Endodermal cell (in vitro differentiated cells): ENCODE measurements around the gene MX1. TPM values are rescaled to one million over a fixed set of nuclear protein-coding genes. Genes with fewer than 3 reads are reported as not detected.
"Not testable (repeated sequence)": the region's sequence is repeated elsewhere in the genome, so short reads cannot be mapped to it uniquely, and the experiment has no call there.

Experiments
- DNase-seq: peaks from one replicate; pipeline ENCODE4 v3.0.0-alpha.2; 2017
- H3K27ac ChIP-seq: 2 replicates; pipeline ENCODE4 v1.5.1; 2013; ENCODE audit warnings: mild to moderate bottlenecking, low read depth, low read length, moderate library complexity
- H3K27me3 ChIP-seq: 2 replicates; pipeline ENCODE4 v1.6.1; 2013; ENCODE audit warnings: mild to moderate bottlenecking, low read length, moderate library complexity; ENCODE audit not compliant: insufficient read depth, control insufficient read depth, poor library complexity, severe bottlenecking
- H3K36me3 ChIP-seq: 2 replicates; pipeline ENCODE4 v1.7.0; 2013; ENCODE audit warnings: mild to moderate bottlenecking, low read length, moderate library complexity; ENCODE audit not compliant: control insufficient read depth, insufficient read depth
- H3K4me1 ChIP-seq: one replicate; pipeline ENCODE4 v1.7.0; 2013; ENCODE audit warnings: low read length; ENCODE audit not compliant: control insufficient read depth, insufficient read depth
- H3K4me3 ChIP-seq: 2 replicates; pipeline ENCODE4 v1.5.1; 2013; ENCODE audit warnings: mild to moderate bottlenecking, low read length, moderate library complexity
- H3K9ac ChIP-seq: 2 replicates; pipeline ENCODE4 v1.6.1; 2013; ENCODE audit warnings: mild to moderate bottlenecking, low read length, moderate library complexity; ENCODE audit not compliant: poor library complexity, severe bottlenecking; ENCODE audit errors: extremely low read depth
- H3K9me3 ChIP-seq: 2 replicates; pipeline ENCODE4 v1.6.1; 2013; ENCODE audit warnings: mild to moderate bottlenecking, low read length, moderate library complexity; ENCODE audit not compliant: control insufficient read depth
- H3K27ac Mint-ChIP-seq: 2 replicates; pipeline ENCODE4 v1.8.0; 2020; ENCODE audit warnings: mixed read lengths
- H3K27me3 Mint-ChIP-seq: 2 replicates; pipeline ENCODE4 v1.8.0; 2021; ENCODE audit warnings: mild to moderate bottlenecking, mixed read lengths; ENCODE audit not compliant: insufficient read depth
- H3K36me3 Mint-ChIP-seq: 2 replicates; pipeline ENCODE4 v1.8.0; 2020; ENCODE audit warnings: low read depth, mixed read lengths
- H3K4me1 Mint-ChIP-seq: 2 replicates; pipeline ENCODE4 v1.8.0; 2020; ENCODE audit warnings: mixed read lengths
- H3K4me3 Mint-ChIP-seq: 2 replicates; pipeline ENCODE4 v1.8.0; 2020; ENCODE audit warnings: mild to moderate bottlenecking, moderate library complexity, mixed read lengths
- H3K9me3 Mint-ChIP-seq: 2 replicates; pipeline ENCODE4 v1.8.0; 2020; ENCODE audit warnings: mild to moderate bottlenecking, mixed read lengths
- WGBS, 2 experiments: methylation state at CpG; one replicate each; pipeline versions ENCODE4 v1.1.5 to v1.1.7; 2013; ENCODE audit warnings: missing lambda C conversion rate in 2 of 2, mixed read lengths in 1 of 2; ENCODE audit not compliant: insufficient coverage in 1 of 2, insufficient read length in 1 of 2; 5-methylcytosine and 5-hydroxymethylcytosine counted together
- total RNA-seq, 2 donors: library from RNA; stranded (reverse); fragmentation: NEBNext Ultra II Directional in 1 of 2; extraction: Animal tissue kit (Norgen Biotek cat#: 25700) in 1 of 2; gene quantifications; 2 replicates in 1 of 2; 3 replicates in 1 of 2; pipeline ENCODE4 v1.2.1, GENCODE V29; 2021
- TF ChIP-seq, protein P1 (sequence below): fragments of 200-600 bp; sonication (generic); conservative IDR thresholded peaks from 2 replicates; pipeline ENCODE4 v1.5.0; 2021; ENCODE audit warnings: antibody characterized with exemption, mild to moderate bottlenecking

MX1 gene
- total RNA-seq, 2 donors from 2014 or later: 0.42 to 0.84 TPM

GRCh38 chr21:41418956-41419680 is 6.9 kb upstream of the MX1 start:
- H3K4me3 ChIP-seq: no peak overlapping the region
- TF ChIP-seq, protein P1, sequence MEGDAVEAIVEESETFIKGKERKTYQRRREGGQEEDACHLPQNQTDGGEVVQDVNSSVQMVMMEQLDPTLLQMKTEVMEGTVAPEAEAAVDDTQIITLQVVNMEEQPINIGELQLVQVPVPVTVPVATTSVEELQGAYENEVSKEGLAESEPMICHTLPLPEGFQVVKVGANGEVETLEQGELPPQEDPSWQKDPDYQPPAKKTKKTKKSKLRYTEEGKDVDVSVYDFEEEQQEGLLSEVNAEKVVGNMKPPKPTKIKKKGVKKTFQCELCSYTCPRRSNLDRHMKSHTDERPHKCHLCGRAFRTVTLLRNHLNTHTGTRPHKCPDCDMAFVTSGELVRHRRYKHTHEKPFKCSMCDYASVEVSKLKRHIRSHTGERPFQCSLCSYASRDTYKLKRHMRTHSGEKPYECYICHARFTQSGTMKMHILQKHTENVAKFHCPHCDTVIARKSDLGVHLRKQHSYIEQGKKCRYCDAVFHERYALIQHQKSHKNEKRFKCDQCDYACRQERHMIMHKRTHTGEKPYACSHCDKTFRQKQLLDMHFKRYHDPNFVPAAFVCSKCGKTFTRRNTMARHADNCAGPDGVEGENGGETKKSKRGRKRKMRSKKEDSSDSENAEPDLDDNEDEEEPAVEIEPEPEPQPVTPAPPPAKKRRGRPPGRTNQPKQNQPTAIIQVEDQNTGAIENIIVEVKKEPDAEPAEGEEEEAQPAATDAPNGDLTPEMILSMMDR: no peak
- H3K9me3 Mint-ChIP-seq: peaks cover 3% of the 10 kb centered on the region
- no peaks in the 10 kb centered on the region for H3K9me3 ChIP-seq
- peaks cover 4% of the 10 kb centered on the region for H3K4me1 ChIP-seq
- H3K27ac Mint-ChIP-seq: no peak overlapping the region
- no peaks in the 10 kb centered on the region for H3K36me3 Mint-ChIP-seq
- no peak overlapping the region for H3K9ac ChIP-seq
- no peaks in the 10 kb centered on the region for H3K36me3 ChIP-seq
- DNase-seq: peak; percentile 54
- 91 to 94% methylated on average over 10 to 11 of the region's 11 CpGs for WGBS, 2 experiments
- H3K27me3 ChIP-seq: peaks cover 16% of the 10 kb centered on the region
- peak overlapping the region; percentile 59 for H3K4me3 Mint-ChIP-seq
- H3K4me1 Mint-ChIP-seq: peaks cover 11% of the 10 kb centered on the region
- H3K27ac ChIP-seq: no peak overlapping the region
- peaks cover 22% of the 10 kb centered on the region for H3K27me3 Mint-ChIP-seq

DNA sequence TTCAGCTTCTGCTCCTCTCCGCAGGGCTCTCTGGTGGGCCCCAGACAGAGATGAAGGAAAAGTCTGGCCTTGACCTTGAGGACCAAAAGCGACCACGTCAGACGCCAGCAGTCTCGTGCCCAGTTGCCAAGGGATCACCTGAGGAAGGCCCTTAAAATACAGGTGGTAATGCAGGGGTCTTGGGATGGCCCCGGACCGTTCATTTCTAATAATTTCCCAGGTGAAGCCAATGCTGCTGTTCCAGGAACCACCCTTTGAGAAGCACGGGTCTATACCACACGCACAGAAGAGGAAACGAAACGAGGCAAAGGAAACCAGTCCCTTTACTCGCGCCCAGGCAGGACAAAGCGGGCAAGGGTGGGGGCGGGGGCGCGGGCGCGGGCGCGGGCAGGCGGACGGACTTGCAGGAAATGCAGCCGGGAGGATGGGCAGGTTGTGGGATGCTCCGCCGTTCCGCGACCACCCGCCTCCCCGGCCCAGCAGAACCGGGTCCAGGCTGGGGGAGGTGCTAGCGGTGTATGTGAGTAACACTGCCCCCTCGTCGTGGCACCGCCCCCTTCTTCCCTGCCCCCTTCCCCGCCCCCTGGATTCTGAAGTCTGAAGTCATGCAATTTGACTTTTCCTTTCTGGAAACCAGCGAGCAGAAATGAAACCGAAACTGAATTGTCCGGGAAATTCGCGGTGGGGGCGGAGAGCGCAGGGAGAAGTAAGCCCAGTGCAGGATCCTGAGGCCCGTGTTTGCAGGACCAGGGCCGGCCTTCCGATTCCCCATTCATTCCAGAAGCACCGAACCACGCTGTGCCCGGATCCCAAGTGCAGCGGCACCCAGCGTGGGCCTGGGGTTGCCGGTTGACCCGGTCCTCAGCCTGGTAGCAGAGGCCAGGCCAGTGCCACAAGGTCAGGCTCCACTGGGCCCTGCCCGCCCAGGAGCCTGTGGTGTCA is 5.8 kb upstream of the MX1 start:
- no peaks in the 10 kb centered on the region for H3K36me3 ChIP-seq
- peaks cover 11% of the 10 kb centered on the region for H3K4me1 Mint-ChIP-seq
- no peak overlapping the region for H3K27ac ChIP-seq
- H3K4me3 ChIP-seq: peak overlapping the region; percentile 74
- peaks cover 31% of the 10 kb centered on the region for H3K27me3 Mint-ChIP-seq
- H3K36me3 Mint-ChIP-seq: no peaks in the 10 kb centered on the region
- no peak overlapping the region for H3K9ac ChIP-seq
- no peaks in the 10 kb centered on the region for H3K9me3 ChIP-seq
- peak overlapping the region; percentile 59 for H3K4me3 Mint-ChIP-seq
- H3K9me3 Mint-ChIP-seq: peaks cover 3% of the 10 kb centered on the region
- peak; percentile 89 for DNase-seq
- 16 to 48% methylated on average over 10 to 54 of the region's 54 CpGs for WGBS, 2 experiments
- TF ChIP-seq, protein P1: no peak
- peaks cover 23% of the 10 kb centered on the region for H3K27me3 ChIP-seq
- peaks cover 4% of the 10 kb centered on the region for H3K4me1 ChIP-seq
- peak overlapping the region; percentile 44 for H3K27ac Mint-ChIP-seq

DNA sequence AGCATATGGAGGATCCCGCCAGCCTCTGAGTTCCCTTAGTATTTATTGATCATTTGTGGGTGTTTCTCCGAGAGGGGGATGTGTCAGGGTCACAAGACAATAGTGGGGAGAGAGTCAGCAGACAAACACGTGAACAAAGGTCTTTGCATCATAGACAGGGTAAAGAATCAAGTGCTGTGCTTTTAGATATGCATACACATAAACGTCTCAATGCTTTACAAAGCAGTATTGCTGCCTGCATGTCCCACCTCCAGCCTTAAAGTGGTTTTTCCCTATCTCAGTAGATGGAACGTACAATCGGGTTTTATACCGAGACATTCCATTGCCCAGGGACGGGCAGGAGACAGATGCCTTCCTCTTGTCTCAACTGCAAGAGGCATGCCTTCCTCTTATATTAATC is 5.0 kb upstream of the MX1 start:
- H3K9ac ChIP-seq, H3K9me3 ChIP-seq, H3K36me3 Mint-ChIP-seq, H3K4me1 ChIP-seq, DNase-seq, H3K9me3 Mint-ChIP-seq, H3K27ac ChIP-seq, H3K4me3 ChIP-seq, H3K27ac Mint-ChIP-seq, H3K36me3 ChIP-seq: not testable (repeated sequence)
- H3K27me3 ChIP-seq: peaks cover 28% of the 10 kb centered on the region
- 90% methylated on average over 5 of the region's 8 CpGs; no CpG with 5 or more reads in 1 of the 2 experiments for WGBS, 2 experiments
- Mint-ChIP-seq H3K4me1 (peaks cover 11% of the 10 kb centered on the region), H3K4me3 (peak overlapping the region; percentile 59), H3K27me3 (peaks cover 36% of the 10 kb centered on the region)
